SU-DHL-6 (cell line): ENCODE results near the gene PPP1R7.

Source experiments
- CTCF ChIP-seq: fragments of 200-600 bp; sonication (generic); IDR thresholded peaks from one replicate; pipeline ENCODE4 v1.5.1; 2017; ENCODE audit warnings: antibody characterized with exemption, mild to moderate bottlenecking, low read length, moderate library complexity; ENCODE audit not compliant: insufficient read depth, poor library complexity, severe bottlenecking
- EZH2phosphoT487 ChIP-seq: fragments of 200-600 bp; sonication (generic), shearing (Covaris generic); conservative IDR thresholded peaks from 2 replicates; pipeline ENCODE4 v1.6.1; 2018; ENCODE audit warnings: mild to moderate bottlenecking, antibody characterized with exemption, low read length, moderate library complexity, mixed read lengths

GRCh38 chr2:241180495-241180894, 30.2 kb downstream of the PPP1R7 start:
- TF ChIP-seq CTCF (no peak), EZH2phosphoT487 (no peak)
